ENCODE measurements around the gene NKX2-4.
"Not testable (repeated sequence)": the region's sequence is repeated elsewhere in the genome, so short reads cannot be mapped to it uniquely, and the experiment has no call there.

NKX2-4 gene

DNA sequence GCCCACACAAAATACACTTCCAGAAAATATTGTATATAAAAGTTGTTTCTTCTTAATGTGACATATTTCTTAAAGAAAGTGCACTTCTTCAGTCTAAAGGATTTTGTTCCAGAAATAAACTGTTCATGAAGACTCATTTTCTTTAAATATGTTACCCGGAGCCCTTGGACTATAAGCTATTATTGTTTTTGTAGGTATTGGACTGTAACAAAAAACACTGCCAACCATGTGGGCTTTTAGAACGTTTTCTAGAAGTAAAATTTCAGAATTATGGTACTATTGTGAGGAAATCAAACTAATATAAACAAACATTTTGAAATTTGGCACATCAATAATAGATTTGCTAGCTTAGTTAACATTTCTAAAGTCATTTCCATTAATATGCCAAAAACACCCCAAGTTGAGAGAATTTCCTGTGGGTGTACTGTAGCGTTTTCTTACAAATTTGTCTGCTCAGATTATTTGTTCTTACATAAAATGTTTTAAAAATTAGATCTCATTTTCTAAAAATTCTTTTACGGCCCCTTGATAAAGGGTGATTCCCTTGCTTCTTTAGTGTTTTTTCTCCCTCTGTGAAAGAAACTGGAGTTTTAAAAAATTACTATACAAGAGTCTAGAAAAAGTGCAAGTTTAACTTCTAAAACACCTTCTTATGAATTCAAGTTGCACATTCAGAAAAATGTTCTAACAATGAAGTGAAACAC is 3.4 kb downstream of the NKX2-4 start:
- DNase-seq (ENCODE audit: low spot score) = no peak

GRCh38 chr20:21393166-21393565 is 4.2 kb downstream of the NKX2-4 start:
- no peak for DNase-seq (ENCODE audit: low spot score)

DNA sequence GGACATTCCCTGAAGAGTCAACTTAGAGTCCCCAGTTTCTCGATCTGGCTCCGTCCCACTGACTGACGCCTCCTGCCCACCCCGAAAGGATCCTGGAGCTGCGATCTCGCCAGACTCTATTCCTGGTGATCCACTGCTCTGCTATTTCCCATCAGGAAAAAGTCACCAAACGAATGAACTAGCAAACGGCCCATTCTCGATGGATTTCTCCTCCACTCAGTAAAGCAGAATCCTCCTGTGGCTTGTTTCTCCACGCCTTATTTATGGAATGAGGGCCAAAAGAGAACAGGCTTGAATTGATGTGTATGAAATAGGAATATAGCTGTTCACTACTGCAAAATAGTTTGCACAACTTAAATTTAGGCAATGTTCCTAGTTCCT is 5.4 kb downstream of the NKX2-4 start:
- no peak for DNase-seq (ENCODE audit: low spot score)

DNA sequence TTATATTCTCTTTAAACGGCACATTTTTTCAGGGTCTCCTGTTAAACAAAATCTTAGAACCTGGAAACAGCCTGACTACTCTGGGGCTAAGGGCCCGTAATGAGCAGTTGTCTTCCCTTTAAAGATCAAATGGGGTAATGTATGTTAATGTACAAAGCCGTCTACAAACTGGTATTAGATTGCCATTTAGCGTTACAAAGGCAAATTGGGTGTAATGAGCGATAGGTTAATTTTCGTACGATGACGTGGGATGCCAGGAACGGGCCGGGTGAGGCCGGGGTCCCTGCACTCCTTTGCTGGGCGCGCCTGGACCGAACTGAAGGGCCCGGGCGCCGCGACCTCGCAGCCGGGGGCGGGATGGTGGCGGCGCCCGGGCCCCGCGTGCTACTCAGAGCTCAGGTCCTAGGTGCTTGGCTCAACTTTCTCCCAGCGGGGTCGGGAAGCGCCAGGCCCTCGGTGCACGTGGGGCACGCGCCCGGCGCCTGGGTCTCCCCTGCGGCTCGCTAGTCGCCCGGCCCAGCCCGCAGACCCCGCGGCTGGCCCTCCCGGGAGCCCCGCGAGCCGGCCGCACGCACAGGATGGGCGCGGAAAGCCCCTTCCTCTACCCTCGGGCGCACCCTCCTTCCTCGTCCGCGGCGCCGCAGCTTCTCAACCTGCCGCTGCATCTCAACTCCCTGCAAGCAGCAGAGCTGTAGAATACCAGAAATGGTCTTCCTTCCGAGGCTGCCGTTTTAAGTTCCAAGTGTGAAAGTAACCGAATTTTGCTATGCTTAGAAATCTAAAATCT is 5.9 kb downstream of the NKX2-4 start:
- DNase-seq (ENCODE audit: low spot score) = no peak

DNA sequence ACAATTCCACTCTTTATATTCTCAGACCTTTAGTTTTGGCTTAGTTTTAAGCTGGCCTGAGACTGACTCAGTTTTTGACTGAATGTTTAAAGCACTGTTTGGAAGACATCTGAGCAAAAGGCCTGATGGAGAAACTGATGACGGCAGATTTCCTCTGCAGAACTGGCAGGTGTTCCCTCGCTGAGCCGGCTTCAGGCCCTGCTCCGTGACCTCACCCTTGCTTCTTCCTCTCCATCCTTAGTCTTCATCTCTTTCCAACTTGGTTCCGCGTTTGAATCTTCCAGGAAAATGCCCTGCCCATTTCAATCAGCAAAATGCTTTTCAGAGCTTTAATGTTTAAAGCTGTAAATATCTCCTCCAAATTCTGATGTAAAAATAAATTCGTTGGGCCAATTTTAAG is 6.6 kb downstream of the NKX2-4 start:
- no peak for DNase-seq (ENCODE audit: low spot score)

DNA sequence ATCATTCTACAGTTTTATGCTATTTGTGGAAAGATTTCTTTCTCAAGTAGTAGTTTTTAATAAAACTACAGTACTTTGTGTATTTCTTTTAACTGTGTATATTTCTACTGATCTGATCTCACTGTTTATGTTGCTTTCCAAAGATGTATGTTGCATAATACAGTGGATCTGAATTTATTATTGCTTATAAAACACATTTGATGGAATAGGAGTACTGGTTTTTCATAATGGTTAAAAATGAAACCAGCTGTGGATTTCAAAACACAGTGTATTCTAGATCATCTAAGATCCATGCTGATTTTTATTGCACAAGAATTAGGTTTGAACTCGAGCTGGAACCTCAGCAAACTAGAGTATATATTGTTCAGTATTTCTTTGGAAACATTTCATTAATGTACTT is 8.0 kb downstream of the NKX2-4 start:
- DNase-seq (ENCODE audit: low spot score) = no peak

- DNase-seq (ENCODE audit: low spot score) = no peak
These were observed 8.8 kb downstream of the NKX2-4 start for GRCh38 chr20:21388566-21388965.

- no peak for DNase-seq (ENCODE audit: low spot score)
These were observed 9.8 kb downstream of the NKX2-4 start for GRCh38 chr20:21387528-21387927.

GRCh38 chr20:21386111-21386510 is 11.2 kb downstream of the NKX2-4 start:
- no peak for DNase-seq (ENCODE audit: low spot score)

DNA sequence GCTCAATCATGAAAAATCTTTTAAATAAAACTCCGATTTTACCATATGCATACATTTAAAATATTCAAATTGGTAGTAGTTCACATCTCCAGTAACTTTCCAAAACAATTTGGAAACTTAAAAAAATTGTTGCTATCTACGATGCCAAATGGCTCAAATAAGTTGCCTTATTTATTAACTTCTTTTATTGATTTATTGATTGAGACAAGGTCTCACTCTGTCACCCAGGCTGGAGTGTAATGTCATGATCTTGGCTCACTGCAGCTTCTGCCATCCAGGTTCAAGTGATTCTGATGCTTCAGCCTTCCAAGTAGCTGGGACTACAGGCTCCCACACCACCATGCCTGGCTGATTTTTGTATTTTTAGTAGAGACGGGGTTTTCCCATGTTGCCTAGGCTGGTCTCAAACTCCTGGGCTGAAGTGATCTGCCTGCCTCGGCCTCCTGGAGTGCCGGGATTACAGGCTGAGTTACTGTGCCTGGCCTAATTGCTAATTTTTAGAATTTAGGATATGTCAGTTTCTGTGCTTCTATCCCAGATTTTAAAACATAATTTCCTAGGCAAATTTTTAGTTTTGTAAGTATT is 12.9 kb downstream of the NKX2-4 start:
- DNase-seq (ENCODE audit: low spot score) = no peak

DNA sequence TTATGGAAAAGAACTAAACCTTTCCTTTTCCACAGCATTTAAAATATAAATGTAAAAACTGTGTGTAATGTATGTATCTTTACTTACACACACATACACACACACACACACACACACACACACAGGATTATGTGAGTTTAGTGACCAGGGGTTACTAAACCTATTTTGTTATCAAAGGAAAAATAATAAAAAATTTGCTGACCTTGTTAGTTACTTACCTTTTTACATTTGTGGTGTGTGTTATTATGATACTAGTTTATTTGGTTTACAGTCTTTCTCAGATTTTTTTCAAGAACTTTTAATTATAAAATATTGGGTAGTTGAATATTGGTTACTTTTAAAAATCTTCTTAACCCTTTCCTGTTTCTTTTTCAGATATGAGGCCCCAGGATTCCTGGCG is 15.7 kb downstream of the NKX2-4 start:
- DNase-seq (ENCODE audit: low spot score) = no peak

DNA sequence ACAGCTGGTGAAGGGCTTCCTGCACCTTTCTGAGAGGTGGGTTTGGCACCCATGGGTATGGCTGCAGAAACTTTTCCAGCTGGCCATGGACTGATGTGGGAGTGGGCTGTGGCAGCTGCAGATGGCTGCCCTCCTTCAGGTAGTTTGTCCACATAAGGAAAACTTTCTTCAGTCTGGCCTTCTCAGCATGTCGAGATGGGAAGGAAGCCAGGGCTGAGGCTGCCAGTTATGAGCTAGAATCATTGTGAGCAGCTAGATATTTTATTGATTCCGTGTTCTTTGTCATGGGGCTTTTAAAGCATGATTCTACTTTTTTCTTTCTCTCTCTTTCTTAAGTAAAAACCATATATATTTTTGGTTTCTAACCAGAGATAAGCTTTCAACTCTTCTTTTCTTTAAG is 16.6 kb downstream of the NKX2-4 start:
- DNase-seq (ENCODE audit: low spot score) = no peak

DNA sequence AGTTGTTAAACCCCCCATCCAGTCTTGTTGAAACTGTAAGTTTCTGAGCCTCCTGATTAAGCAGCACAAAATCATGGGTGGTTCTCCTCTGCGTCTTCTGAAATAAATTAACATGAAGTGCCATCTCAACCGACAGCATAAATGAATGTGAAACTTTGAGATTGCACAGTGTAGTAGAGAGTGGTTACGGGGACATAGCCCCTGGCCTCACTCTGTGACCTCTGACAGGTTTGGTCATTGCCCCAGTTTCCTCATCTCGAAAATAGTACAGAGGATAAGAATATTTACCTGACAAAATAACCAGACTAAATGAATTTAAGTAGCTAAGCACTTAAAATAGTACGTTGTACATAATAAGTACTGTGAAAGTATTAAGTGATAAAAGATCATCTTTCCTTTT is 19.1 kb downstream of the NKX2-4 start:
- DNase-seq (ENCODE audit: low spot score) = no peak

DNA sequence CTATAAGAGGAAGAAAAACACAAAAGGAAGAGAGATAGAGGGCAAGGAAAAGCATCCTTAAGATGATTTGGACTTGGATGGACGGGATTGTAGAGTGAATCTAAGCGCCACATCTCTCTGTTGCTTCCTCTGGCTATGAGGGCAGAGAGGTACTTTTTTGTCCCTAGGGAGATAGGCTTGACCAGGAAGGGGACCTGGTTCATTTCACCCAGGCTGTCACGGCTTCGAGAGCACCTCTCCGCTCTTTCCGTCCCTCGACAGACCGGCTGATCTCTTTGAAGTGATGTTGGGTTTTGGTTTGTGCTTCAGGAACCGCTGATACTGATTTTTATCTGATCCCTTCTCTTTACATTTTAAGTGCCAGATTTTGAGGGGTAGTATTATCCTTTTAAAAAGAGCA is 19.6 kb downstream of the NKX2-4 start:
- no peak for DNase-seq (ENCODE audit: low spot score)

DNA sequence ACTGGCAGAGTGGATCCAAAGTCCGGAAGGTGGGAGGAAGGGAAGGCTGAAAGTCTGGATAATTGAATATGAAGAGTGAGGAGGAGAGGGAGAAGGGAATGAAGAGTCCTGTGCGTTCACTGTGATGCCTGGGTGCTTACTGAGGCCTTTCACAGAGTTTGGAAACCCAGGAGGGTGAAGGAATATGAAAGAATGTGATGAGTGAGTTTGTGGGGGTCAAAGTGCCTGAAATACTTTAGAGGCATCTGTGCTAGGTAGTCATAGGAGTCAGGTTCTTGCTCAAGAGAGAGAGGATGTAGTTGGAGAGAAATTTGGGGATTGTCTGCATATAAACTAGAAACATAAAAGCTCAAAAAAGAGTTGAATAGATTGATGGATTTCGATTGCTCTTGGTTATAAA is 20.7 kb downstream of the NKX2-4 start:
- no peak for DNase-seq (ENCODE audit: low spot score)

GRCh38 chr20:21373436-21373835 is 23.9 kb downstream of the NKX2-4 start:
- no peak for DNase-seq (ENCODE audit: low spot score)

DNA sequence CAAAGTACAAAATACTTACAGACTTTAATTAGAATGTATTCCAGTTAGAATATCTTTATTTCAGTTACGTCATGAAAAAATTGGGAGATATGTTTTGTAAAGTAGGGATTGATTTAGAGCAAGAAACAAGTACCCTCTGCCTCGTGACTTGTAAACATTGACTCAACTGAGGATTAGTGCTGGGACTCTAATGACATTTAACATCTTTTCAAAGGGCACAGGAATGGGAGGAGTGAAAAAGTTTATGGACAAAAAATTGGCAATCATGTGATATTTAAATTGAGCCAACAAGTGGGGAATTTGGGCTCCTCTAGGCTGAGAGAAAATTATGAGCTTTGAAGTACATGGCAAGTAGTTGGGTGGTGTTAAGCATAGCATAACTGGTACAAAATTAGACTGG is 25.3 kb downstream of the NKX2-4 start:
- no peak for DNase-seq (ENCODE audit: low spot score)

DNA sequence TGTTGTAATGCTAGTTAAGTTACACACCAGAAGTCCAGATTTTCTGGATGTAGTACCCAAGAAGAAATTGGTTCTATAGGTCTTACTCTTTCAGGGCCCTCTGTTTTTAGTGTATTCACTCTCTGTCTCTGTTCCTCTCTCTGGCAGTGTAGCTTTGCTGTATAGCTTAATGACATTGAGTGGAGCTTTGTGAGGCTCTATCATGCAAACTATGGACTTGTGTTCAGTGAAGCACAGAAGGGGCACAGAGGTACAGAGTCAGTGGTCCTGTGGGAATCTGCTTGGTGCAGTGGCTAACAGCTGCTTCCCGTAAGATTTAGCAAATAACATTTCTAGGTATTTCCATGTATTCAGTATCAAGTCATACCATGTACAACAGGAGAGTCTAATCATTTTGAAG is 26.1 kb downstream of the NKX2-4 start:
- no peak for DNase-seq (ENCODE audit: low spot score)

DNA sequence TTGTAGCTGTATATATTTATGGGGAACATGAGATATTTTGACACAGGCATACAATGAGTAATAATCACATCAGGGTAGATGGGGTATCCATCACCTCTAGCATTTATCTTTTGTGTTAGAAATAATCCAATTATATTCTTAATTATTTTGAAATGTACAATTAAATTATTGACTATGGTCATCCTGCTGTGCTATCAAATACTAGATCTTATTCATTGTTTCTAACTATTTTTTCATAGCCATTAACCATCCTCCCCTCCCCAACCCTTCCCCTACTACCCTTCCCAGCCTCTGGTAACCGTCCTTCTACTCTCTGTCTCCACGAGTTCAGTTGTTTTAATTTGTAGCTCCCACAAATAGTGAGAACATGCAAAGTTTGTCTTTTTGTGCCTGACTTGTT is 28.5 kb downstream of the NKX2-4 start:
- no peak for DNase-seq (ENCODE audit: low spot score)

DNA sequence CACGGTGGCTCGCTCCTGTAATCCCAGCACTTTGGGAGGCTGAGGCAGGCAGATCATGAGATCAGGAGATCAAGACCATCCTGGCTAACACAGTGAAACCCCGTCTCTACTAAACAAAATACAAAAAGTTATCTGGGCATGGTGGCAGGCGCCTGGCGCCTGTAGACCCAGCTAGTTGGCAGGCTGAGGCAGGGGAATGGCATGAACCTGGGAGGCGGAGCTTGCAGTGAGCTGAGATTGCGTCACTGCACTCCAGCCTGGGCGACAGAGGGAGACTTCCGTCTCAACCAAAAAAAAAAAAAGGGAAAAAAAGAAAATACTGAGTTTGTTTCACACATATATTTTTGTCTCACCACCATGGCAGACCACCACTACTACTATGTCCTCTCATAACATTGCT is 31.1 kb downstream of the NKX2-4 start:
- DNase-seq (ENCODE audit: low spot score) = not testable (repeated sequence)

DNA sequence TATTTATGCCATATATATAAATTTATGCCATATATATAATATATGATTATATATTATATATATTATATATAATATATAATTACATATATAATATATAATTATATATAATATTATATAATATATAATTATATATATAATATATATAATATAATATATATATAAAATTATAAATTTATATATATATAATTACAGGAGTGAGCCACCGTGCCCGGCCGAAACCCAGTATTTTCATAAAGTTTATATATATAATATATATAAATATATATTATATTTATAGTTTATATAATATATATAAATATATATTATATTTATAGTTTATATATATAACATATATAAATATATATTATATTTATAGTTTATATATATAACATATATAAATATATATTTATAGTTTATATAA is 31.6 kb downstream of the NKX2-4 start:
- DNase-seq (ENCODE audit: low spot score) = no peak

GRCh38 chr20:21364413-21364812 is 32.9 kb downstream of the NKX2-4 start:
- no peak for DNase-seq (ENCODE audit: low spot score)

- DNase-seq (ENCODE audit: low spot score) = no peak
These were observed 36.1 kb downstream of the NKX2-4 start for GRCh38 chr20:21361266-21361665.

DNA sequence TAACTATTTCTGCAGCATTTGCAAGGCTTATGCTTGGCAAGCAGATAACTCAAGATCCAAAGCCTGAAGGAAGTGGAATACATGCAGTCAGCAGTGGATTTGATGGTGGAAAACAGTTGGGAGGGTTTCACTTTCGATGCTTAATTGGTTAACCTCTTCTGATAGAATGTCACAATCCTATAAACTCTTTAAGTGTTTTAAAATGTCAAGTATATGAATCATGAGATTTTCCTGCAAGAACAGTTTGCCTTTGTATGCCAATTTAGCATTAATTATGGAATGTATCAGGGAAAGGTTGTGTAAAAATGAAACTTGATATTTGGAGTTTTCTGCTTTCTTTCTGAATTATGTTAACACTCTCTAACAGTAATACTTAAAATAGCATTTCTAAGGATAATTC is 36.6 kb downstream of the NKX2-4 start:
- DNase-seq (ENCODE audit: low spot score) = no peak
